H1 (cell line): ENCODE results near the gene GIPC1.

Source experiments
- BCL11A ChIP-seq, 2 experiments: IDR thresholded peaks; one replicate each; pipeline ENCODE4 v1.6.1; 2011; ENCODE audit warnings: low read depth in 2 of 2, low read length in 2 of 2, mild to moderate bottlenecking in 2 of 2
- CTCF ChIP-seq, 3 experiments: IDR thresholded peaks; 1 replicate in 2 of 3; 2 replicates in 1 of 3; pipeline versions ENCODE4 v1.5.1 to v1.6.1; 2011; ENCODE audit warnings: low read length in 3 of 3, mild to moderate bottlenecking in 3 of 3, inconsistent platforms in 2 of 3, low read depth in 1 of 3, moderate library complexity in 1 of 3; ENCODE audit not compliant: insufficient read depth in 1 of 3; ENCODE audit errors: control extremely low read depth in 1 of 3
- EP300 ChIP-seq, 2 experiments: IDR thresholded peaks; 1 replicate in 1 of 2; 2 replicates in 1 of 2; pipeline ENCODE4 v1.6.1; 2011 to 2012; ENCODE audit warnings: low read depth in 2 of 2, low read length in 2 of 2, mild to moderate bottlenecking in 2 of 2, borderline replicate concordance in 1 of 2, inconsistent platforms in 1 of 2, moderate library complexity in 1 of 2
- HDAC6 ChIP-seq: IDR thresholded peaks from one replicate; pipeline ENCODE4 v1.7.1; 2012; ENCODE audit warnings: low read depth, mild to moderate bottlenecking, inconsistent platforms, low read length, moderate library complexity
- JUN ChIP-seq: IDR thresholded peaks from 2 replicates; pipeline ENCODE4 v1.6.1; 2011; ENCODE audit warnings: low read depth, mild to moderate bottlenecking, improper control_type of control experiment, low read length
- RAD21 ChIP-seq, 2 experiments: IDR thresholded peaks in 1 of 2; conservative IDR thresholded peaks in 1 of 2; 2 replicates each; pipeline ENCODE4 v1.6.1; 2011; ENCODE audit warnings: low read depth in 2 of 2, low read length in 2 of 2, improper control_type of control experiment in 1 of 2, inconsistent platforms in 1 of 2, mild to moderate bottlenecking in 1 of 2, moderate library complexity in 1 of 2
- TAF1 ChIP-seq: IDR thresholded peaks from 2 replicates; pipeline ENCODE4 v1.6.1; 2011; ENCODE audit warnings: mild to moderate bottlenecking, low read depth, low read length
- ZNF274 ChIP-seq: IDR thresholded peaks from 2 replicates; pipeline ENCODE4 v1.7.0; 2012; ENCODE audit warnings: low read length, borderline replicate concordance; ENCODE audit errors: extremely low read depth
- TF ChIP-seq, protein P1 (sequence below): IDR thresholded peaks from 2 replicates; pipeline ENCODE4 v1.6.1; 2012; ENCODE audit warnings: low read length, inconsistent platforms

GRCh38 chr19:14512406-14512961 is 16.6 kb upstream of the GIPC1 start:
- TF ChIP-seq HDAC6, result no peak
- no peak for TF ChIP-seq TAF1
- TF ChIP-seq, protein P1, sequence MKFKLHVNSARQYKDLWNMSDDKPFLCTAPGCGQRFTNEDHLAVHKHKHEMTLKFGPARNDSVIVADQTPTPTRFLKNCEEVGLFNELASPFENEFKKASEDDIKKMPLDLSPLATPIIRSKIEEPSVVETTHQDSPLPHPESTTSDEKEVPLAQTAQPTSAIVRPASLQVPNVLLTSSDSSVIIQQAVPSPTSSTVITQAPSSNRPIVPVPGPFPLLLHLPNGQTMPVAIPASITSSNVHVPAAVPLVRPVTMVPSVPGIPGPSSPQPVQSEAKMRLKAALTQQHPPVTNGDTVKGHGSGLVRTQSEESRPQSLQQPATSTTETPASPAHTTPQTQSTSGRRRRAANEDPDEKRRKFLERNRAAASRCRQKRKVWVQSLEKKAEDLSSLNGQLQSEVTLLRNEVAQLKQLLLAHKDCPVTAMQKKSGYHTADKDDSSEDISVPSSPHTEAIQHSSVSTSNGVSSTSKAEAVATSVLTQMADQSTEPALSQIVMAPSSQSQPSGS, result no peak
- TF ChIP-seq RAD21 (IDR thresholded peaks at IDR 0.05 in 1 of 2, conservative IDR thresholded peaks at IDR 0.05 in 1 of 2; ENCODE audit: low read depth in 2 of 2, low read length in 2 of 2), result no peak
- TF ChIP-seq ZNF274, result no peak
- TF ChIP-seq JUN, result no peak
- no peak for TF ChIP-seq BCL11A (IDR thresholded peaks at IDR 0.05; ENCODE audit: low read depth in 2 of 2, low read length in 2 of 2)
- no peak for TF ChIP-seq CTCF (IDR thresholded peaks at IDR 0.05; ENCODE audit: control extremely low read depth in 1 of 3, insufficient read depth in 1 of 3, low read depth in 1 of 3, low read length in 3 of 3)
- no peak for TF ChIP-seq EP300 (IDR thresholded peaks at IDR 0.05; ENCODE audit: borderline replicate concordance in 1 of 2, low read depth in 2 of 2, low read length in 2 of 2)
